NT2/D1 (cell line): ENCODE measurements around the gene ITGA4.

Source experiments
- SUZ12 ChIP-seq: IDR thresholded peaks from 2 replicates; pipeline ENCODE4 v1.6.1; 2011; ENCODE audit not compliant: insufficient read length, insufficient read depth; ENCODE audit errors: extremely low read depth
- YY1 ChIP-seq: IDR thresholded peaks from 2 replicates; pipeline ENCODE4 v1.6.1; 2011; ENCODE audit not compliant: insufficient read length, insufficient read depth

DNA sequence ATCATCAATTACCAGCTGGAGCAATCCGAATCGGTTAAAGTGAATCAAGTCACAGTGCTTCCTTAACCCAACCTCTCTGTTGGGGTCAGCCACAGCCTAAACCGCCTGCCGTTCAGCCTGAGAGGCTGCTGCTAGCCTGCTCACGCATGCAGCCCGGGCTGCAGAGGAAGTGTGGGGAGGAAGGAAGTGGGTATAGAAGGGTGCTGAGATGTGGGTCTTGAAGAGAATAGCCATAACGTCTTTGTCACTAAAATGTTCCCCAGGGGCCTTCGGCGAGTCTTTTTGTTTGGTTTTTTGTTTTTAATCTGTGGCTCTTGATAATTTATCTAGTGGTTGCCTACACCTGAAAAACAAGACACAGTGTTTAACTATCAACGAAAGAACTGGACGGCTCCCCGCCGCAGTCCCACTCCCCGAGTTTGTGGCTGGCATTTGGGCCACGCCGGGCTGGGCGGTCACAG lies 496 bp upstream of the ITGA4 start:
- TF ChIP-seq SUZ12 (no peak), YY1 (no peak)
